Gastrocnemius medialis (tissue), 4 donors: ENCODE data around the gene IFIT1.

Experiments used
- POLR2A ChIP-seq, 2 donors: fragments of 450-650 bp; IDR thresholded peaks; one replicate each; pipeline ENCODE4 v1.6.1; 2017; ENCODE audit warnings: antibody characterized with exemption in 2 of 2, mild to moderate bottlenecking in 2 of 2, moderate library complexity in 2 of 2
- TF ChIP-seq, protein P1 (sequence below), 5 experiments: fragments of 450-650 bp in 3 of 5; fragments of 200-600 bp in 2 of 5; sonication (generic) in 2 of 5; IDR thresholded peaks in 4 of 5; conservative IDR thresholded peaks in 1 of 5; 1 replicate in 4 of 5; 2 replicates in 1 of 5; pipeline ENCODE4 v1.5.1; 2016 to 2019; ENCODE audit warnings: antibody characterized with exemption in 5 of 5, mild to moderate bottlenecking in 3 of 5, moderate library complexity in 3 of 5

DNA sequence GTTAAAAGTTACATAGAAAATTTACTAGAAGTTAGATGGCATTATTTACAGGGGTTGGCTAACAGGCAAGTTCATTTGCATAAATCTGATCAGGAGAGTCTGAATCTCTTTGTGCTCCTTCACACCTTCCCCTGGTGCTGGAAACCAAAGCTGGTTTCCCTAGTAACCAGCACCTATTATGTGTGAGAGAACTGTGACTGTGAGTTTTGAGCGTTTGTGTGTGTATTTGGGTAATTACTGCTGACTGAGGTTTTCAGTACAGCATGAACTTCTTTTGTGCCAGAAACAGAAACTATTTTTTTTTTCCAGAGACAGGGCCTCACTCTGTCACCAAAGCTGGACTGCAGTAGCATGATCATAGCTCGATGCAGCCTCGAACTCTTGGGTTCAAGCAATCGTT, 24.9 kb upstream of the IFIT1 start:
- no peak for TF ChIP-seq POLR2A (IDR thresholded peaks at IDR 0.05)
- TF ChIP-seq, protein P1, sequence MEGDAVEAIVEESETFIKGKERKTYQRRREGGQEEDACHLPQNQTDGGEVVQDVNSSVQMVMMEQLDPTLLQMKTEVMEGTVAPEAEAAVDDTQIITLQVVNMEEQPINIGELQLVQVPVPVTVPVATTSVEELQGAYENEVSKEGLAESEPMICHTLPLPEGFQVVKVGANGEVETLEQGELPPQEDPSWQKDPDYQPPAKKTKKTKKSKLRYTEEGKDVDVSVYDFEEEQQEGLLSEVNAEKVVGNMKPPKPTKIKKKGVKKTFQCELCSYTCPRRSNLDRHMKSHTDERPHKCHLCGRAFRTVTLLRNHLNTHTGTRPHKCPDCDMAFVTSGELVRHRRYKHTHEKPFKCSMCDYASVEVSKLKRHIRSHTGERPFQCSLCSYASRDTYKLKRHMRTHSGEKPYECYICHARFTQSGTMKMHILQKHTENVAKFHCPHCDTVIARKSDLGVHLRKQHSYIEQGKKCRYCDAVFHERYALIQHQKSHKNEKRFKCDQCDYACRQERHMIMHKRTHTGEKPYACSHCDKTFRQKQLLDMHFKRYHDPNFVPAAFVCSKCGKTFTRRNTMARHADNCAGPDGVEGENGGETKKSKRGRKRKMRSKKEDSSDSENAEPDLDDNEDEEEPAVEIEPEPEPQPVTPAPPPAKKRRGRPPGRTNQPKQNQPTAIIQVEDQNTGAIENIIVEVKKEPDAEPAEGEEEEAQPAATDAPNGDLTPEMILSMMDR (IDR thresholded peaks at IDR 0.05 in 4 of 5, conservative IDR thresholded peaks at IDR 0.05 in 1 of 5), result no peak
